Iris pigment epithelial cell (primary cell): ENCODE measurements around the gene DSTN.
A peak's percentile ranks its signal among the peaks of the same experiment; 100 is the strongest.

Experiments
- DNase-seq: peaks from one replicate; pipeline ENCODE4 v3.0.0-alpha.2; 2011; ENCODE audit warnings: low read depth

DSTN gene

GRCh38 chr20:17569616-17570346 is at the start of gene DSTN:
TSS of gene DSTN (plus strand) at chr20:17570075. CDS start at chr20:17570209, 134 bp downstream.
- peak; percentile 94 for DNase-seq

GRCh38 chr20:17520583-17520982 is 49.3 kb upstream of the DSTN start:
- DNase-seq = no peak

DNA sequence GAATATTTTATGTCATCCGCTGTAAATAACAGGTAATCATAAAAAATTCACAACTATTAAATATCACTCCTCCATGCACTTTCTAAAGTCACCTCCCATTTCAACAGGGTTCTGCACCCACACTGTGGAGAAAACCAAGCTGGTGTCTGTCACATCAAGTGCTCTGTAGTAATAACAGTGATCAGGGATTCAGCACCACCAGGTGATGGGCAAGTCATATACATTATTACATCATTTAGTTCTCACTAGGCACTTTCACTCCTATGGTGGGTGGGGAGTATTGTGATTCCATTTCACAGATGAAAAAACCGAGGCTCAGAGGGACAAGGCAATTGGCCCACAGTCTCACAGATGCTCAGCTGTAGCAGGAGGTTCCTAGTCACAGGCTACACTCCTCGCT is 47.3 kb upstream of the DSTN start:
- DNase-seq = no peak

DNA sequence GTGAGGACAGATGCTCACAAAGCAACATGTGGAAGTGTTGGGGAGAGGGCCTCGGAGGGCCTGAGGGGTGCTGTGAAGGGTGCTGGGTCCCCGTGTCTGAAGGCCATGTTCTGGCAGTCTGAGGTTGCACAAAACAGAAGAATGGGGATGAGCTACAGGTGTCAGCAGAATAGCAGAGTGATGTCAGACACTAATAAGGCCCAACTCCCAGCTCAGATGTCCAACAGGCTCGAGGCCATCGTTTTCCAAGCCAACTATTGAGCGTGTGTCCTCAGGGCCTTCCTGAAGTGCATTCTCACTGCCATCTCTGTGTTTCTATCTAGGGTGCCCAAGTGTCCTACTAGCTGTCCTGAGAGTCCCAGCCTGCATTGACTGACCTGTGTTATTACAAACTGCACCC is 46.5 kb upstream of the DSTN start:
- DNase-seq = no peak

DNA sequence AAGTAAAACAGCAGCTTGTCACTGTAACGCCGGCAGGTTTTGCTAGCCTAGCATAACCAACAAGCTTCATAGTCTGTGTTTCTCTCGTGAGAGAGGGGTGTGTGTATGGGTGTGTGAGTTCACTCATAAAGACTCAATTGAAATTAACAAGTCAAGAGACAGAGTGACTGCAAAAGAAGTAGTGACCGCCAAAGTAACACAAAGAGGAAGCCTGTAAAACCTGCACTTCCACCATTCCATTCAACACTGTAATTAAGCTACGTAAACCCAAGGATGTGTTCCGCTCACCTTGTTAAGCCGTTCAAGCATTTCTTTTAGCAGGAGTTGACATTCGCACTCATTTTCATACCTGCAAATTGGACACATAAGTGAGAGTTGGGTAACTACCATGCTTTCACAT is 45.3 kb upstream of the DSTN start:
- DNase-seq = no peak

GRCh38 chr20:17525132-17525531 is 44.7 kb upstream of the DSTN start:
- DNase-seq = no peak

DNA sequence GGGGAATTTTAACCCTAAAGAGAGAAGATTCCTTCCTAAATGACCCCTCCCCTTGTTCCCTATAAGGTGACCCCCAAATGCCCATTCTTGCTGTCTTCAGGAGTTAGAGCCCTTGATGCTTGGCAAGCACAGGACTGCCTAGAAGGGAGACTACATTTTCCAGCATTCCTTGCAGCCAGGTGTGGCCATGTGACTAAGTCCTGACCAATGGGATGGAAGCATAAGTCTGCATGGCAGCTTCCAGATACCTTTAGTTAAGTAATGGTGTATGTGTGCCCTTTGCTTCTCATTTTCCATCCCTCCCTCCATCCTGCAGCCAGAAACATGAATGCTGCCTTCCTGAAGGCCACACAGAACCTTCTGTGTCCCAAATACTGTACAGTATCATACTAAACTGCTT is 44.2 kb upstream of the DSTN start:
- DNase-seq = peak; percentile 44

DNA sequence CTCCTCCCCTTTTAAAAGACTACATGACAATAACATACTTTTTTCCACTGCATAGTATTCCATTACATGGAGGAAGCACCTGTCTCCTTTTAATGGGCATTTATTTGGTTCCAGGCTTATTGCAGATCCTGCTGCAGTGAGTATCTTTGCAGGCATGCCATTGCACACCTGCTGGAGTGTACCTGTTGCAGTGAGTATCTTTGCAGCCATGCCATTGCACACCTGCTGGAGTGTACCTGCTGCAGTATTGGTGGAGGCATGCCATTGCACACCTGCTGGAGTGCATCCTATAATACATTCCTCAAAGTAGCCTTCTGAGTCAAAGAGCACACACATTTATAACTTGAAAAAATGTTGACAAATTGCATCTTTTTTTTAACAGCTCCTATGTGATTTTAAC is 40.3 kb upstream of the DSTN start:
- DNase-seq = no peak

GRCh38 chr20:17530153-17530552 is 39.7 kb upstream of the DSTN start:
- no peak for DNase-seq

DNA sequence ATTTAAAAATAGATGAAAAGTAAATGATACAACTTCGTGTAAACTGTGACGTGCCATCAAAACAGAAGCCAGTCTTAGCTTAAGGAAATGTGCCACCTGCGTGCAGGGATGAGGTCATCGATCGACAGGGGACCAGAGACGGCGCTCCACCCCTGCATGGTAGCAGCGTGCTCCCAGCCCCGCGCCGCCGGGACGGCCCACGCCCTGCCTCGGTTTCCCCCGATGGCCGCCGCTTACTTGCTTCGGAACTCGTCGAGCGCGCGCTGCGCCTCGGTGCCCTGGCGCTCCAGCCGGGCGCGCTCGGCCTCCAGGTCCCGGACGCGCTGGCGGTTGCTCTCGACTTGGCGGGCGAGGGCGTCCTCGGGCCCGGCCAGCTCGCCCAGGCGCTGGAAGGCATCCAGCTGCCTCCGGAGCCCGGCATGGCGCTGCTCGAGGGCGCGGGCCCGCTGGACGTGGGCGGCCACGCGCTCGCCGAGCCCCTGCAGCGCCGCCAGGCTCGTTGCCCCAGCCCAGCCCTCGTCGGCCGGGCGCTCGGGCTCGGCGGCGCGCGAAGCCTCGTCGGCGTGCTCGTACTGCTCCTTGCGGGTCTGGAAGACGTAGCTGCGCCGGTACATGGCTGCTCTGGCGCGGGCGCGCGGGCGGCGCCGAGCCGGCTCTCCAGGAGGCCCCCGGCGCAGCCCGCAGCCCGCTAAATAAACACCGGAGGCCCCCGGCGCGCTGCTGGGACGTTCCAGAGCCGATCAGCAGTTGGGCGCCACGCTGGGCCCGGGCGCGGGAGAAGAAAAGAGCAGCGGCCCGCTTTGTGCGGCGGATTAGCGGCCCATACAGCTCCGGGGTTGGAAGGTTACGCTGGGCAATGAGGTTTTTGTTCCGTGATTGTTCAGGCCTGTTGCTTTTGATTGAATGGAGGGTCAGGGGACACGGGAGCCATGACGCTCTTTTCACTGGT is 38.9 kb upstream of the DSTN start, which contains the start of gene BFSP1:
TSS of gene BFSP1 (minus strand) at position 664 of the 949 bp plus-strand sequence. CDS start at position 614, 50 bp downstream.
- DNase-seq = peak; percentile 71

GRCh38 chr20:17531665-17532025 is 38.2 kb upstream of the DSTN start:
- no peak for DNase-seq

GRCh38 chr20:17533396-17533795 is 36.5 kb upstream of the DSTN start:
- DNase-seq = peak; percentile 79

GRCh38 chr20:17534077-17534476 is 35.8 kb upstream of the DSTN start:
- no peak for DNase-seq

DNA sequence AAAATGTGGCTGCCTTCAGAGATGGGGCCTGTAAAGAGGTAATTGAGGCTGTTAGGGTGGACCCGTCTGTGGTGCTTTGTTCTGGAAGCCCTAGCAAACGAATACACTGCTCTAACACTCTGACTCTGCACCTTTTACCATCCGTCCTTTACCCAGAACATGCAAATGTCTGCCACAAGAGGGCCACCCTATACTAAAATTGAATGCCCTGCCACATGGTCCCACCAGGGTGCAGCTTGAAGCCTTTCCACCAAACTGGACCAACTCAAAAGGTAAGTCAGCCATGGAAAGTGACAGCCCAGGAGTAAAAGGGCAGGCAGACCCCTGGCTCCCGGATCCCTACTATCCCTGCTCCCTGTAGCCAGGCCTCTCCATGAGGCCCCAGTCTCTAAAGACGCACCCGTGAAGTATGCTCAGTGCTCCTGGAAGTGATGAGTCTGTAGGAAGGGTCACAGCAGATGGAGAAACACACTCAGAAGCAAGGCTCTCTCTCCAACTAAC is 32.9 kb upstream of the DSTN start:
- DNase-seq = peak; percentile 81

GRCh38 chr20:17537959-17538358 is 31.9 kb upstream of the DSTN start:
- no peak for DNase-seq

- DNase-seq = no peak
Observed at GRCh38 chr20:17538517-17539170, 31.2 kb upstream of the DSTN start.

DNA sequence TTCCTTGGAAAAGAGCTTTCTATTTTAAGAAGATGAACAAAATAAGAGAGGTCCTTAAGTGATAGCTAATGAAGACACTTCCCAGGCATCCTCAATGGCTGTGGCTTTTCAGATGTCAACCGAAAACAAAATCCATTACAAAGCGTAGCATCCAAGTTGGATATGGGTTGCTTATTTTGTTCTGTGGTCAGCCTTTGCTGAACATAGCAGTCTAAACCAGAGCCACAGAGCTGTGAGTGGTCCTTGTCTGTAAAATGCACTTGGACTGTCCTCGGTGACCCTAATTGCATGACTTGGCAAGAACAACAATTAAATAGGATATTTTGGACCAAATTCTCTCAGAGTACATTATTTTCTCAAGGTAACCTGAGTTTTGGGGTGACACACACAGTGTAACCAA is 28.3 kb upstream of the DSTN start:
- DNase-seq = no peak

GRCh38 chr20:17541996-17542395 is 27.9 kb upstream of the DSTN start:
- DNase-seq = peak; percentile 93

GRCh38 chr20:17542481-17542880 is 27.4 kb upstream of the DSTN start:
- DNase-seq = no peak

DNA sequence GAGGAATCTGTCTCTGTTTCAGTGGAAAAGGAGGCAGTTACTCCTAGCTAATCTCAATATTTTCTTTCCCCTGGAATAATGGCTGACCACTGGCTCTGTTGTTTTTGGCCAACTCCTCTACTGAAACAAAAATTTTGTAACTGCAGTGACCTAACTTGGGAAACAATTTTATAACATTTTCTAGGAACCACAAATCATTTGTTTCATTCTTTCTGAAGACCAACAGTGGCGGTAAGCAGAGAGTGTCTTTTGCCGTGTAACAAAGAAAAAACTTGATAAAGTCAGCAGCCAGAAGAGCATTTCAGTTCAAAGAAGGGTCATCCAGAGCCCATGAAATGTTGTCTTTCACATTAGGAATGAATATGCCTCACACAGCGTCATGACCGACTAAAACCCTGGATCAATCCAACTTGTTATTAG is 26.9 kb upstream of the DSTN start:
- peak; percentile 91 for DNase-seq

GRCh38 chr20:17543531-17544131 is 26.2 kb upstream of the DSTN start:
- DNase-seq = peak; percentile 95

DNA sequence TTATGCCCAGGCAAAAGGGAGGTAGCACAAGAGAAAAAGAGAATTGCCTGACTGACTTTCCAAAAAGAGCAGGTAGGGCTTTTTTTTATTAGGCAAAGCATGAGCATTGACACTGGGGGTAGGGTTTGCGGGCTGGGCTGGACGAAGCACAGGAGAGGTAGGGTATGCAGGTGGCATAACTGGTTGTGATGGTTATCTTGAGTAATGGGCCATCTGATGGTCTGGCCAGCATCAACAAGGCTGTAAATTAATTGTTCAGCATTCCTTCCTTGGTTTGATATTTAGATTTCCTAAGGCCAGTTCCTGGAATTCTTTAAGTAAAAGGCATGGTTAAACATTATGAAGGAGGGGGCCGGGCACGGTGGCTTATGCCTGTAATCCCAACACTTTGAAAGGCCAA is 24.7 kb upstream of the DSTN start:
- no peak for DNase-seq
